Fibroblast of lung (primary cell): ENCODE data around the gene BANF2. TPM values are rescaled to one million over a fixed set of nuclear protein-coding genes. Genes with fewer than 3 reads are reported as not detected.
A peak's percentile ranks its signal among the peaks of the same experiment; 100 is the strongest.

Experiments used
- DNase-seq, 2 donors: peaks; one replicate each; pipeline versions ENCODE4 v3.0.0 to v3.0.0-alpha.2; 2010; ENCODE audit warnings: low read depth in 2 of 2
- H2AFZ ChIP-seq: 2 replicates; pipeline ENCODE4 v1.5.1; 2012; ENCODE audit warnings: low read length, control low read depth, inconsistent platforms
- H3K27ac ChIP-seq: 2 replicates; pipeline ENCODE4 v1.5.1; 2011; ENCODE audit warnings: low read length, control low read depth; ENCODE audit not compliant: insufficient read depth
- H3K27me3 ChIP-seq: 2 replicates; pipeline ENCODE4 v1.5.1; 2011; ENCODE audit warnings: mild to moderate bottlenecking, low read length; ENCODE audit not compliant: control insufficient read depth, insufficient read depth
- H3K36me3 ChIP-seq: 2 replicates; pipeline ENCODE4 v1.5.1; 2011; ENCODE audit warnings: low read length; ENCODE audit not compliant: control insufficient read depth, insufficient read depth
- H3K4me1 ChIP-seq: 2 replicates; pipeline ENCODE4 v1.5.1; 2011; ENCODE audit warnings: low read length; ENCODE audit not compliant: control insufficient read depth, insufficient read depth; ENCODE audit errors: extremely low read depth
- H3K4me2 ChIP-seq: 2 replicates; pipeline ENCODE4 v1.5.1; 2011; ENCODE audit warnings: low read length, control low read depth; ENCODE audit not compliant: insufficient read depth; ENCODE audit errors: extremely low read depth
- H3K4me3 ChIP-seq, 4 experiments: fragments of 200-600 bp in 1 of 4; sonication (generic) in 1 of 4; replicated peaks in 1 of 4; 2 replicates each; pipeline ENCODE4 v1.5.1; 2011 to 2016; ENCODE audit warnings: low read length in 4 of 4, low read depth in 3 of 4, mild to moderate bottlenecking in 3 of 4, control low read depth in 2 of 4, inconsistent platforms in 1 of 4, mixed read lengths in 1 of 4; ENCODE audit not compliant: insufficient read depth in 1 of 4; ENCODE audit errors: control extremely low read depth in 1 of 4
- H3K79me2 ChIP-seq: 2 replicates; pipeline ENCODE4 v1.5.1; 2012; ENCODE audit warnings: mild to moderate bottlenecking, low read length, inconsistent platforms; ENCODE audit not compliant: control insufficient read depth, insufficient read depth
- H3K9ac ChIP-seq: 2 replicates; pipeline ENCODE4 v1.5.1; 2011; ENCODE audit warnings: mild to moderate bottlenecking, low read length, control low read depth; ENCODE audit not compliant: insufficient read depth
- H3K9me3 ChIP-seq: 2 replicates; pipeline ENCODE4 v1.5.1; 2012; ENCODE audit warnings: low read depth, low read length; ENCODE audit not compliant: control insufficient read depth, insufficient read depth
- H4K20me1 ChIP-seq: 2 replicates; pipeline ENCODE4 v1.5.1; 2011; ENCODE audit warnings: low read length; ENCODE audit not compliant: control insufficient read depth, insufficient read depth; ENCODE audit errors: extremely low read depth
- CTCF ChIP-seq, 2 donors: IDR thresholded peaks in 1 of 2; conservative IDR thresholded peaks in 1 of 2; 1 replicate in 1 of 2; 2 replicates in 1 of 2; pipeline ENCODE4 v1.5.1; 2011 to 2012; ENCODE audit warnings: low read length in 2 of 2, control low read depth in 1 of 2, inconsistent platforms in 1 of 2, low read depth in 1 of 2, mild to moderate bottlenecking in 1 of 2
- EZH2 ChIP-seq: IDR thresholded peaks from 2 replicates; pipeline ENCODE4 v1.5.1; 2012; ENCODE audit warnings: low read length, control low read depth, mild to moderate bottlenecking; ENCODE audit errors: missing control alignments
- polyA plus RNA-seq, 2 donors: library from polyadenylated mRNA; depleted of rRNA in 1 of 2; stranded (reverse) in 1 of 2; unstranded in 1 of 2; fragments of >200 nt; gene quantifications; 2 replicates each; pipeline ENCODE4 v1.2.1, GENCODE V29; 2011 to 2012; ENCODE audit warnings: missing spikeins in 1 of 2
- total RNA-seq: library from RNA; depleted of rRNA; stranded (reverse); fragments of >200 nt; gene quantifications from 2 replicates; pipeline ENCODE4 v1.2.1, GENCODE V29; 2014

BANF2 gene
- total and polyA plus RNA-seq, 2 donors (not counting 1 experiment from before 2014, with no cell fraction given) = not detected

GRCh38 chr20:17709361-17710293, 9.9 kb downstream of the BANF2 start:
- no peaks in the 10 kb centered on the region for H3K9me3 ChIP-seq

GRCh38 chr20:17710379-17711266, 10.9 kb downstream of the BANF2 start:
- Histone ChIP-seq H2AFZ (peak overlapping the region; percentile 75), H3K79me2 (no peaks in the 10 kb centered on the region), H4K20me1 (no peaks in the 10 kb centered on the region), H3K4me3 (no peak overlapping the region), H3K4me1 (no peaks in the 10 kb centered on the region), H3K4me2 (no peak overlapping the region), H3K27ac (no peak overlapping the region), H3K36me3 (no peaks in the 10 kb centered on the region), H3K9ac (no peak overlapping the region), H3K27me3 (peaks cover 4% of the 10 kb centered on the region), H3K9me3 (no peaks in the 10 kb centered on the region)
- DNase-seq = peak; percentile 11 to 36
- no peak for TF ChIP-seq CTCF (conservative IDR thresholded peaks at IDR 0.05 in 1 of 2, IDR thresholded peaks at IDR 0.05 in 1 of 2; ENCODE audit: low read depth in 1 of 2, low read length in 2 of 2)
- no peak for TF ChIP-seq EZH2

More at GRCh38 chr20:17709361-17710293, 9.9 kb downstream of the BANF2 start:
- DNase-seq = no peak
- no peaks in the 10 kb centered on the region for H3K79me2 ChIP-seq
- no peak overlapping the region for H3K9ac ChIP-seq
- no peaks in the 10 kb centered on the region for H4K20me1 ChIP-seq
- no peak overlapping the region for H2AFZ ChIP-seq
- no peaks in the 10 kb centered on the region for H3K4me1 ChIP-seq
- no peaks in the 10 kb centered on the region for H3K27me3 ChIP-seq
- no peak overlapping the region for H3K4me3 ChIP-seq
- TF ChIP-seq CTCF (conservative IDR thresholded peaks at IDR 0.05 in 1 of 2, IDR thresholded peaks at IDR 0.05 in 1 of 2; ENCODE audit: low read depth in 1 of 2, low read length in 2 of 2) (no peak), EZH2 (no peak)
- no peak overlapping the region for H3K4me2 ChIP-seq
- H3K36me3 ChIP-seq = no peaks in the 10 kb centered on the region
- no peak overlapping the region for H3K27ac ChIP-seq

- no peaks in the 10 kb centered on the region for H3K4me1 ChIP-seq
Measured at GRCh38 chr20:17711267-17711627, 11.5 kb downstream of the BANF2 start.

More at GRCh38 chr20:17711267-17711627, 11.5 kb downstream of the BANF2 start:
- no peak for DNase-seq
- Histone ChIP-seq H2AFZ (no peak overlapping the region), H3K79me2 (no peaks in the 10 kb centered on the region), H3K4me3 (no peak overlapping the region), H3K27ac (no peak overlapping the region), H4K20me1 (no peaks in the 10 kb centered on the region), H3K9me3 (no peaks in the 10 kb centered on the region), H3K27me3 (peaks cover 4% of the 10 kb centered on the region), H3K36me3 (no peaks in the 10 kb centered on the region), H3K9ac (no peak overlapping the region), H3K4me2 (no peak overlapping the region)
- no peak for TF ChIP-seq CTCF (conservative IDR thresholded peaks at IDR 0.05 in 1 of 2, IDR thresholded peaks at IDR 0.05 in 1 of 2; ENCODE audit: low read depth in 1 of 2, low read length in 2 of 2)
- no peak for TF ChIP-seq EZH2
